ENCODE measurements around the gene EEPD1.
A peak's percentile ranks its signal among the peaks of the same experiment; 100 is the strongest.

The EEPD1 gene

GRCh38 chr7:36165802-36166201, 12.7 kb downstream of the EEPD1 start:
- H3K27ac ChIP-seq (ENCODE audit: low read depth, low read length) = peak overlapping the region; percentile 60
- no peaks in the 10 kb centered on the region for H3K27me3 ChIP-seq (ENCODE audit: control insufficient read depth in 5 of 5, insufficient read depth in 4 of 5, low read length in 5 of 5)

GRCh38 chr7:36167403-36168050, 14.5 kb downstream of the EEPD1 start:
- Histone ChIP-seq H3K27me3 (ENCODE audit: control insufficient read depth in 5 of 5, insufficient read depth in 4 of 5, low read length in 5 of 5) (no peaks in the 10 kb centered on the region), H3K9me3 (ENCODE audit: control insufficient read depth in 5 of 5, low read length in 5 of 5) (no peaks in the 10 kb centered on the region), H3K27ac (ENCODE audit: low read depth, low read length) (no peak overlapping the region), H3K9ac (ENCODE audit: low read length in 5 of 5) (no peak overlapping the region), H3K4me1 (ENCODE audit: control insufficient read depth in 5 of 5, insufficient read depth in 5 of 5, low read length in 5 of 5) (peaks cover 0 to 20% (median 7%) of the 10 kb centered on the region in 5 donors), H3K36me3 (ENCODE audit: control insufficient read depth in 5 of 5, insufficient read depth in 5 of 5, low read length in 5 of 5) (peaks cover 2 to 7% (median 6%) of the 10 kb centered on the region in 5 donors), H3K4me3 (ENCODE audit: low read depth in 1 of 5, low read length in 5 of 5) (no peak overlapping the region)

More at GRCh38 chr7:36165802-36166201, 12.7 kb downstream of the EEPD1 start:
- H3K4me3 ChIP-seq (ENCODE audit: low read depth in 1 of 5, low read length in 5 of 5) = no peak overlapping the region
- H3K36me3 ChIP-seq (ENCODE audit: control insufficient read depth in 5 of 5, insufficient read depth in 5 of 5, low read length in 5 of 5) = peaks cover 4 to 13% (median 7%) of the 10 kb centered on the region in 5 donors
- no peak overlapping the region for H3K9ac ChIP-seq (ENCODE audit: low read length in 5 of 5)
- H3K4me1 ChIP-seq (ENCODE audit: control insufficient read depth in 5 of 5, insufficient read depth in 5 of 5, low read length in 5 of 5) = peaks cover 2 to 30% (median 21%) of the 10 kb centered on the region in 5 donors
- no peaks in the 10 kb centered on the region for H3K9me3 ChIP-seq (ENCODE audit: control insufficient read depth in 5 of 5, low read length in 5 of 5)

GRCh38 chr7:36171503-36171902, 18.4 kb downstream of the EEPD1 start:
- no peak overlapping the region for H3K9ac ChIP-seq (ENCODE audit: low read length in 5 of 5)
- no peak overlapping the region for H3K4me3 ChIP-seq (ENCODE audit: low read depth in 1 of 5, low read length in 5 of 5)
- H3K9me3 ChIP-seq (ENCODE audit: control insufficient read depth in 5 of 5, low read length in 5 of 5) = no peaks in the 10 kb centered on the region
- H3K27me3 ChIP-seq (ENCODE audit: control insufficient read depth in 5 of 5, insufficient read depth in 4 of 5, low read length in 5 of 5) = no peaks in the 10 kb centered on the region
- peaks cover 0 to 7% (median 6%) of the 10 kb centered on the region in 5 donors for H3K36me3 ChIP-seq (ENCODE audit: control insufficient read depth in 5 of 5, insufficient read depth in 5 of 5, low read length in 5 of 5)
- peaks cover 7 to 28% (median 17%) of the 10 kb centered on the region in 5 donors for H3K4me1 ChIP-seq (ENCODE audit: control insufficient read depth in 5 of 5, insufficient read depth in 5 of 5, low read length in 5 of 5)
- H3K27ac ChIP-seq (ENCODE audit: low read depth, low read length) = no peak overlapping the region

- H3K9ac ChIP-seq (ENCODE audit: low read length in 5 of 5) = peak overlapping the region in 3 of 5 donors; percentile 25 to 38 (median 26)
- peaks cover 0 to 8% (median 3%) of the 10 kb centered on the region in 5 donors for H3K36me3 ChIP-seq (ENCODE audit: control insufficient read depth in 5 of 5, insufficient read depth in 5 of 5, low read length in 5 of 5)
- peaks cover 9 to 38% (median 28%) of the 10 kb centered on the region in 5 donors for H3K4me1 ChIP-seq (ENCODE audit: control insufficient read depth in 5 of 5, insufficient read depth in 5 of 5, low read length in 5 of 5)
- H3K27me3 ChIP-seq (ENCODE audit: control insufficient read depth in 5 of 5, insufficient read depth in 4 of 5, low read length in 5 of 5) = no peaks in the 10 kb centered on the region
- no peaks in the 10 kb centered on the region for H3K9me3 ChIP-seq (ENCODE audit: control insufficient read depth in 5 of 5, low read length in 5 of 5)
- H3K4me3 ChIP-seq (ENCODE audit: low read depth in 1 of 5, low read length in 5 of 5) = peak overlapping the region in 1 of 5 donors; percentile 16
- peak overlapping the region; percentile 72 for H3K27ac ChIP-seq (ENCODE audit: low read depth, low read length)
Measured at GRCh38 chr7:36175886-36176285, 22.8 kb downstream of the EEPD1 start.

GRCh38 chr7:36176697-36177096, 23.6 kb downstream of the EEPD1 start:
- peaks cover 9 to 41% (median 33%) of the 10 kb centered on the region in 5 donors for H3K4me1 ChIP-seq (ENCODE audit: control insufficient read depth in 5 of 5, insufficient read depth in 5 of 5, low read length in 5 of 5)
- H3K9ac ChIP-seq (ENCODE audit: low read length in 5 of 5) = no peak overlapping the region
- H3K27ac ChIP-seq (ENCODE audit: low read depth, low read length) = peak overlapping the region; percentile 72
- H3K4me3 ChIP-seq (ENCODE audit: low read depth in 1 of 5, low read length in 5 of 5) = no peak overlapping the region
- H3K36me3 ChIP-seq (ENCODE audit: control insufficient read depth in 5 of 5, insufficient read depth in 5 of 5, low read length in 5 of 5) = peaks cover 0 to 8% (median 3%) of the 10 kb centered on the region in 5 donors
- H3K27me3 ChIP-seq (ENCODE audit: control insufficient read depth in 5 of 5, insufficient read depth in 4 of 5, low read length in 5 of 5) = no peaks in the 10 kb centered on the region
- no peaks in the 10 kb centered on the region for H3K9me3 ChIP-seq (ENCODE audit: control insufficient read depth in 5 of 5, low read length in 5 of 5)

GRCh38 chr7:36180121-36180520, 27.1 kb downstream of the EEPD1 start:
- peaks cover 0 to 8% (median 3%) of the 10 kb centered on the region in 5 donors for H3K36me3 ChIP-seq (ENCODE audit: control insufficient read depth in 5 of 5, insufficient read depth in 5 of 5, low read length in 5 of 5)
- peaks cover 15 to 55% (median 44%) of the 10 kb centered on the region in 5 donors for H3K4me1 ChIP-seq (ENCODE audit: control insufficient read depth in 5 of 5, insufficient read depth in 5 of 5, low read length in 5 of 5)
- no peak overlapping the region for H3K4me3 ChIP-seq (ENCODE audit: low read depth in 1 of 5, low read length in 5 of 5)
- peak overlapping the region; percentile 23 for H3K27ac ChIP-seq (ENCODE audit: low read depth, low read length)
- H3K27me3 ChIP-seq (ENCODE audit: control insufficient read depth in 5 of 5, insufficient read depth in 4 of 5, low read length in 5 of 5) = no peaks in the 10 kb centered on the region
- peak overlapping the region in 1 of 5 donors; percentile 17 for H3K9ac ChIP-seq (ENCODE audit: low read length in 5 of 5)
- H3K9me3 ChIP-seq (ENCODE audit: control insufficient read depth in 5 of 5, low read length in 5 of 5) = no peaks in the 10 kb centered on the region

- Histone ChIP-seq H3K4me3 (ENCODE audit: low read depth in 1 of 5, low read length in 5 of 5) (no peak overlapping the region), H3K27me3 (ENCODE audit: control insufficient read depth in 5 of 5, insufficient read depth in 4 of 5, low read length in 5 of 5) (no peaks in the 10 kb centered on the region), H3K27ac (ENCODE audit: low read depth, low read length) (peak overlapping the region; percentile 28), H3K9me3 (ENCODE audit: control insufficient read depth in 5 of 5, low read length in 5 of 5) (no peaks in the 10 kb centered on the region), H3K36me3 (ENCODE audit: control insufficient read depth in 5 of 5, insufficient read depth in 5 of 5, low read length in 5 of 5) (peaks cover 0 to 8% (median 3%) of the 10 kb centered on the region in 5 donors), H3K4me1 (ENCODE audit: control insufficient read depth in 5 of 5, insufficient read depth in 5 of 5, low read length in 5 of 5) (peaks cover 8 to 43% (median 43%) of the 10 kb centered on the region in 5 donors), H3K9ac (ENCODE audit: low read length in 5 of 5) (no peak overlapping the region)
Measured at GRCh38 chr7:36181668-36182067, 28.6 kb downstream of the EEPD1 start.

GRCh38 chr7:36182854-36183604, 30.0 kb downstream of the EEPD1 start:
- Histone ChIP-seq H3K9me3 (ENCODE audit: control insufficient read depth in 5 of 5, low read length in 5 of 5) (no peaks in the 10 kb centered on the region), H3K36me3 (ENCODE audit: control insufficient read depth in 5 of 5, insufficient read depth in 5 of 5, low read length in 5 of 5) (peaks cover 0 to 7% (median 2%) of the 10 kb centered on the region in 5 donors), H3K4me3 (ENCODE audit: low read depth in 1 of 5, low read length in 5 of 5) (peak overlapping the region in 1 of 5 donors; percentile 11), H3K27ac (ENCODE audit: low read depth, low read length) (peak overlapping the region; percentile 69), H3K9ac (ENCODE audit: low read length in 5 of 5) (peak overlapping the region in 1 of 5 donors; percentile 53), H3K4me1 (ENCODE audit: control insufficient read depth in 5 of 5, insufficient read depth in 5 of 5, low read length in 5 of 5) (peaks cover 8 to 51% (median 43%) of the 10 kb centered on the region in 5 donors), H3K27me3 (ENCODE audit: control insufficient read depth in 5 of 5, insufficient read depth in 4 of 5, low read length in 5 of 5) (no peaks in the 10 kb centered on the region)

- Histone ChIP-seq H3K27ac (ENCODE audit: low read depth, low read length) (no peak overlapping the region), H3K27me3 (ENCODE audit: control insufficient read depth in 5 of 5, insufficient read depth in 4 of 5, low read length in 5 of 5) (no peaks in the 10 kb centered on the region), H3K36me3 (ENCODE audit: control insufficient read depth in 5 of 5, insufficient read depth in 5 of 5, low read length in 5 of 5) (no peaks in the 10 kb centered on the region), H3K4me3 (ENCODE audit: low read depth in 1 of 5, low read length in 5 of 5) (no peak overlapping the region), H3K9me3 (ENCODE audit: control insufficient read depth in 5 of 5, low read length in 5 of 5) (no peaks in the 10 kb centered on the region), H3K9ac (ENCODE audit: low read length in 5 of 5) (no peak overlapping the region), H3K4me1 (ENCODE audit: control insufficient read depth in 5 of 5, insufficient read depth in 5 of 5, low read length in 5 of 5) (peaks cover 8 to 49% (median 46%) of the 10 kb centered on the region in 5 donors)
Measured at GRCh38 chr7:36185092-36185491, 32.0 kb downstream of the EEPD1 start.

- Histone ChIP-seq H3K27ac (ENCODE audit: low read depth, low read length) (peak overlapping the region; percentile 55), H3K27me3 (ENCODE audit: control insufficient read depth in 5 of 5, insufficient read depth in 4 of 5, low read length in 5 of 5) (no peaks in the 10 kb centered on the region), H3K36me3 (ENCODE audit: control insufficient read depth in 5 of 5, insufficient read depth in 5 of 5, low read length in 5 of 5) (no peaks in the 10 kb centered on the region), H3K9ac (ENCODE audit: low read length in 5 of 5) (no peak overlapping the region), H3K9me3 (ENCODE audit: control insufficient read depth in 5 of 5, low read length in 5 of 5) (no peaks in the 10 kb centered on the region), H3K4me1 (ENCODE audit: control insufficient read depth in 5 of 5, insufficient read depth in 5 of 5, low read length in 5 of 5) (peaks cover 8 to 51% (median 46%) of the 10 kb centered on the region in 5 donors), H3K4me3 (ENCODE audit: low read depth in 1 of 5, low read length in 5 of 5) (no peak overlapping the region)
Measured at GRCh38 chr7:36185756-36186155, 32.7 kb downstream of the EEPD1 start.
